BLaER1 (cell line): ENCODE data around the gene TBC1D1.

ENCODE experiments used
- H3K27ac ChIP-seq: shearing (Covaris generic); formaldehyde crosslinking; 2 replicates; pipeline ENCODE4 v1.8.1; 2022
- H3K27me3 ChIP-seq: shearing (Covaris generic); formaldehyde crosslinking; 2 replicates; pipeline ENCODE4 v1.8.1; 2022
- H3K36me3 ChIP-seq: shearing (Covaris generic); formaldehyde crosslinking; 2 replicates; pipeline ENCODE4 v1.8.1; 2022
- H3K4me1 ChIP-seq: shearing (Covaris generic); formaldehyde crosslinking; 2 replicates; pipeline ENCODE4 v1.8.1; 2022
- H3K4me2 ChIP-seq: shearing (Covaris generic); formaldehyde crosslinking; 2 replicates; pipeline ENCODE4 v1.8.1; 2022
- H3K4me3 ChIP-seq: shearing (Covaris generic); formaldehyde crosslinking; 2 replicates; pipeline ENCODE4 v1.8.1; 2022
- H3K9ac ChIP-seq: shearing (Covaris generic); formaldehyde crosslinking; 2 replicates; pipeline ENCODE4 v1.8.1; 2022
- H3K9me3 ChIP-seq: shearing (Covaris generic); formaldehyde crosslinking; 2 replicates; pipeline ENCODE4 v1.8.1; 2022
- H4K20me1 ChIP-seq: shearing (Covaris generic); formaldehyde crosslinking; 2 replicates; pipeline ENCODE4 v1.8.1; 2022
- Cebpa-rat ChIP-seq: shearing (Covaris generic); IDR thresholded peaks from 2 replicates; pipeline ENCODE4 v1.8.1; 2022

TBC1D1 gene

DNA sequence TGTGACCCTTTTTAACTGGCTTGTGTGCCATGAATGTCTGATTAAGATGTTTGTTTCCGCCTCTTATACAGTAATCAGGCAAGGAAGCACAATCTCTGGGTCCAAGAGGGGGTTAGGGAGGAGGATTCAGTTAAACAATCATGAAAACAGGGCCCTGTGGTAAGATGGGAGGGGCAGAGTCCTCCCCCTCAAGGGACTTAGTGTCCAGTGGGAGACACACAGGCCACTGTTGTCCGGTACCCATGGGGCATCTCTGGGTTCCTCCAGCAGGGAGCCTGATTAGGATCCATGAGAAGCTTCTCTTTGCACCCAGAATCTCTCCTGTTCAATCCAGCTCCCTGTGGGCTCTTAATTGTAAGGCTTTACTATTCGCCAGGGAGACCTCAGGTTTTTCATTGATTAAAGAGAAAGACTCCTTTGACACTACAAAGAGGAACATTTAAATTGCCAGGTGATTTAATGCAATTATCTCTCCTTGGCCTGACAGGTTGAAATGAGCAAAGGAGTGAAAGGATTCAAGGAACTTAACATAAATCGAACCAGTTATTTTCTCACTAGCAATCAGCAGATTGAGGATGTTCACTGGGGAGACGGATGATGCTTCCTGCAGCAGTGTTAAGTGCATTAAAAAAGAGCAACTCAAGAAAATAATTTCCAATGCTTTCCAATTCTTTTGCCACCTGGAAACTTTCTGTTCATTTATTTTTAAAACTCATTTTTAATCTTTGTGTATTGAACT lies 294.7 kb downstream of the TBC1D1 start:
- Histone ChIP-seq H3K9ac (no peak overlapping the region), H4K20me1 (no peaks in the 10 kb centered on the region), H3K4me3 (no peak overlapping the region), H3K4me2 (no peak overlapping the region), H3K36me3 (no peaks in the 10 kb centered on the region), H3K4me1 (no peaks in the 10 kb centered on the region), H3K27me3 (no peaks in the 10 kb centered on the region), H3K9me3 (peaks cover 6% of the 10 kb centered on the region), H3K27ac (no peak overlapping the region)
- TF ChIP-seq Cebpa-rat = no peak

DNA sequence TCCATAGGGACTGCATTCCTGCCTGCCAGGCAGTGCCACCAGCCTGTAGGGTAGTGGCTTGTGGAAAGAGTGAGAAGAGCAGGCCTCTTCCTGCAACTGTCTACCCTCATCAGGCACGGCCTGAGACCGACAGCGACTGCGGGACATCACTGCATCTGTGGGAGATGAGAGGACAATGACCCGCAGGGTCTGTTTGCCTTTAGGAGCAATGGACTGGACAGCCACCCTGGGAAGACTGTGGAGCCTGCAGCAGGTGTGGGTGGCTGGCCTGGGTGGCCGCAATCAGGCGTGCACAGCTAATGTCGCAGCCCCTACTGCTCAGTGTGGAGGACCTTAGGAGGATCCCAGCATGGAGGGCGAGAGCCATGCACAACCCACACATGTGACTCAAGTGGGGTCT lies 297.3 kb downstream of the TBC1D1 start:
- no peaks in the 10 kb centered on the region for H4K20me1 ChIP-seq
- H3K4me2 ChIP-seq = no peak overlapping the region
- no peaks in the 10 kb centered on the region for H3K36me3 ChIP-seq
- H3K27me3 ChIP-seq = no peaks in the 10 kb centered on the region
- H3K27ac ChIP-seq = no peak overlapping the region
- no peaks in the 10 kb centered on the region for H3K4me1 ChIP-seq
- H3K4me3 ChIP-seq = no peak overlapping the region
- TF ChIP-seq Cebpa-rat = no peak
- H3K9ac ChIP-seq = no peak overlapping the region
- H3K9me3 ChIP-seq = no peaks in the 10 kb centered on the region

DNA sequence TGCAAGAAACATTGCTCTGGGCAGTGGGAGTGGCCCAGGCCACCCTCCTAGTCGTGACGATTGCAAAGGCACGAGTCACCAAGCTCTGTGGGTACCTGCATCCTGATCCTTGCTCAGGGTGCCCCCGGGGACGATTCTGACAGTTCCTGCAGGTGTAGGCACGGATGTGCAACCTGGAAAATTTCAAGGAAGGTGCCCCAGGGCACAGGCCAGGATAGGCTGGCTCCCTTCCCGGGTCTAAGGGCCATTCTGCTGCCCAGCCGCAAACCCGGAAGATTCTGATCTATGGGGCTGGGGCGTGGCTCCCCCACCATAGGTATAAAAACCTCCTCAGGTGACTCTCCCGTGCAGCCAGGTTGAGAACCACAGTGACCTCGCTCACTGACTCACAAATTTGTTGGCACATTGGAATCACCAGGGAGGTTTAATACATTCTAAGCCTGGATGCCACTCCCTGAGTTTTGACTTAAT lies 297.8 kb downstream of the TBC1D1 start:
- no peaks in the 10 kb centered on the region for H3K36me3 ChIP-seq
- no peak overlapping the region for H3K27ac ChIP-seq
- H3K4me1 ChIP-seq = no peaks in the 10 kb centered on the region
- no peak for TF ChIP-seq Cebpa-rat
- H3K4me3 ChIP-seq = no peak overlapping the region
- no peaks in the 10 kb centered on the region for H3K9me3 ChIP-seq
- H3K4me2 ChIP-seq = no peak overlapping the region
- no peaks in the 10 kb centered on the region for H4K20me1 ChIP-seq
- no peak overlapping the region for H3K9ac ChIP-seq
- no peaks in the 10 kb centered on the region for H3K27me3 ChIP-seq
